HG02642 (cell line): ENCODE measurements around the gene PRRG1.
"Not testable (repeated sequence)": the region's sequence is repeated elsewhere in the genome, so short reads cannot be mapped to it uniquely, and the experiment has no call there.

Source experiments
- ATAC-seq: cut with Tn5 transposase; IDR thresholded peaks from one replicate; pipeline ENCODE4 v1.9.1; 2021; ENCODE audit warnings: mild to moderate bottlenecking; ENCODE audit not compliant: unreplicated experiment, poor library complexity

The PRRG1 gene

DNA sequence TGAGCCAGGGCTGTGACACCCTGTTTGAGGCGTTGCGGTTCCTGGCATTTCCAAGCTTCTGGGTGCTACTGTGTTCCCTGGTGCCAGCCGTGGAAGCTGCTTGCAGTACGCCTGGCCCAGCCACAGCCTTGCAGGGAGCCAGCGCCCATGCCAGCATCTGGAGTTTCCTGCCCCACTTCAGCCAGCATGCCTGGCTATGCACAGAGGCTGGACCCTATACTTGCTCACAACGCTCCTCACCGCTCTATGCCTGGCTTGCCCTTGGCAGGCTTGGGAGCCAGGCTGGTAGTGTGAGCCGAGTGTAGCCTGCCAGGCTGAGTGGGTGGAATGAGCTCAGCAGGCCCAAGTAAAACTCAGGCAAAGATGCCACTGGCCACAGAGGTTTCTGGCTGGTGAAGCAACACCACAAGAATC lies 22.4 kb downstream of the PRRG1 start:
- ATAC-seq: no peak

DNA sequence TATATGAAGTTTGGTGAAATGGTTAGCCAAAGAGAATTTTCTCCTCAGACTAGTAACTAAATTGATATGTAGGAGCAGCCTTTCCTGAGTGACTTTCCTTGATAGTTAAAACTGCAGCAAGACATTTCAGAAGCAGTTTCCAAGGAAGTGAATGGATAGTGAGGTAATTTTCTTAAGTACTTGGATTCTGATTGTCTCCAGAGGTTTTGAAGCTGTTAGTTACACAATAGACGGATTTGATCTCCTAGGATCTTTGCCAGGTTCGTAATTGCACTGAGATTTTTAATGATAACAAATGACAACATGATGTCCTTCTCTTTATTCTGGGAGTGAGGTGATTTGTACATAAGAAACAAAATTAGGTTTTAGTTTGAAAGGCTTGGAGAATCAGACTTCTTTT lies 29.2 kb downstream of the PRRG1 start:
- ATAC-seq: no peak

DNA sequence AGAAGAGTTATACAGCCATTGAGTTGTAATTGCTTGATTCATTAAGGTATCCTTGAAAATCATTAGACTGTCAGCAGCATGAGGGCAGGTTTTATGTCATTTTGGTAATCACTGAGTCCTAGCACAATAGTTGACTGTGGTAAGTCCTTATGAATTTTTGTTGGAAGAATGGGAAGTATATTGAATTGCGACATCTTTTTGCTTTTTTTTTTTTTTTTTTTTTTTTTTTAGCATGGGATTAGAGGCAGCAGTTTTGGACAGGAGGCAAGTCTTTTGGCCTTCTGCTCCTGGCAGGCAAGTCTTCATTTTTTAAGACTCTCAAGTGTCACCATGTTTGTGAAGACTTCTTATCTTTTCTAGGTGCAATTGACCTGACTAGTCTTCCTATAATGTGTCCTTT lies 29.7 kb downstream of the PRRG1 start:
- ATAC-seq: no peak

DNA sequence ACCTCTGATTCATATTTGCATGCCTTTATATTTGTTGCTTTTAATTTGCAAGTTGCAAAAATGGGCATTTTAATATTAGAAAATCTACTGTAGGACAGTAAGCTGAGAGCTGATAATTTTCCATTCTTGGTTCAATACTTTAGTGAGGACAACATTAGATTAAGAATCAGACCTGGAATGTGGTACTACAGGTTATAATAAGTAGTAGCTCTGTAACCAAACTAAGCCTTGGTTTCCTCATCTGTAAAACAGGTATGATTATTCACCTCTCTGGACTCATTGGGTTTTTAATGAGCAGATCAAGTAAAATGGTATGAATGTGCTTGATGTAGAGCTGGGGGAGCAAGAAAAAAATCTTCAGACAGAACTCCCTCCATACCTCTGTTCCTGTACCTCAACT lies 31.1 kb downstream of the PRRG1 start:
- no peak for ATAC-seq

DNA sequence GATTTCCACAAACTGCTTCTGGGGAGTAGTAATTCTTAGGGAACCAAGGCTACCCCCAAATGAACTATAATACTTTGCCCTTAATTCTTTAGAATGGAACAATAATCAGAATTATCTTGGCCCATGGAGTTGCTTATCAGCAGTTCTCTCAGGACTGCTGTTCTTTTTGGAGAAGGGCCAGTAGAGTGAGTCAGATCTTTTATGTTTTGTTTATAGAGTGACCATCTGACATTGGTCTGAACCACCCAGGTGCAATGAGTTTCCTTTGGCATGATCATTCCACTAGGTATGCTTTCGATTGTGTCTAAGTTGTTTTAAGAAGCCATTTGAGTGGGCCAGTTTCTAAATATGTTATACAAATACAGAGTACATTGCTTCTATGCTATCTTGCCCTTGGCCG lies 31.8 kb downstream of the PRRG1 start:
- ATAC-seq: no peak

DNA sequence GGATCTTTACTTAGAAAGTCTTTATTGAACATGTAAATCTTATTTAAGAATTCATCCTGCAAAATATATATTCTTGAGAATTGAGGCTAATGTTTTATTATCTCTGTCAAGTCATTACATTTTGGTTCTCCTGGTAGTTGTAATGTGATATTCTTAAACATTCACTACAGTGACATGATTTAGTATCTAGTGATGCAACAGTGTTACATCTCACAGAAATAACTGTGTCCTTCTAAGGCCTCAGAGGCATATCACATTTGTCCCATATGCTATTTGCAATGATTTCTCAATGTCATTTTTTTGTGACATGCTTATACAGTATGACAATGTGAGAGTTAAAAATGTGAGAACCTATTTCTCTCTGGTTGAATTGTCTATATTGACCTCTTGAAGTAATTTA lies 34.1 kb downstream of the PRRG1 start:
- ATAC-seq: no peak

DNA sequence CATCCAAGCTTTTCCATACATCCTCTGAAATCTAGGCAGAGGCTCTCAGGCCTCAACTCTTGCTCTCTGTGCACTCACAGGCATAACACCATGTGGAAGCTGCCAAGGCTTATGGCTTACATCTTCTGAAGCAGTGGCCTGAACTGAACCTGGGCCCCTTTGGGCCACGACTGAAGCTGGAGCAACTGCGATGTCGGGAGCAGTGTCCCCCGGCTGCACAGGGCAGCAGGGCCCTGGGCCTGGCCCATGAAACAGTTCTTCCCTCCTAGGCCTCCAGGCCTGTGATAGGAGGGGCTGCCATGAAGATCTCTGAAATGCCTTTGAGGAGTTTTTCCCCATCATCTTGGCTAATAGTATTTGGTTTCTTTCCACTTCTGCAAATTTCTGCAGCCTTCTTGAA lies 39.2 kb downstream of the PRRG1 start:
- ATAC-seq: no peak

DNA sequence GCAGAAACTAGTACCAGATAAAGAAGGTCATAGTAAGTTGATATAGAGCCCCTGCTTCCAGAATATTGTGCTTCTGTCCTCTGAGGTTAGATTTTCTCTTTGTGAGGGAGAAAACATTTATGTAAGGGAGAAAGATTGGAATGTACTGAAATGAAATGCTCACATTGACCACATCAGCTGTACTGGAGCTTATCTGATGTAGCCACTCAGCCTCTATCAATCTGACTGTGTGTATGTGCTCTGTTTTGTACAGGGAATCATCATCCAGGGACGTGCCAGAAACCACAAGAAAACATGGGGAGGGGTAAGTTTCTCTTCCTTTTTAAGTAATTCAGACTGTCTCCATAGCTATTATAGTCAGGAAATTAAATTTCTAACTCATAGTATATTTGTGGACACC lies 56.8 kb downstream of the PRRG1 start:
- ATAC-seq: no peak

DNA sequence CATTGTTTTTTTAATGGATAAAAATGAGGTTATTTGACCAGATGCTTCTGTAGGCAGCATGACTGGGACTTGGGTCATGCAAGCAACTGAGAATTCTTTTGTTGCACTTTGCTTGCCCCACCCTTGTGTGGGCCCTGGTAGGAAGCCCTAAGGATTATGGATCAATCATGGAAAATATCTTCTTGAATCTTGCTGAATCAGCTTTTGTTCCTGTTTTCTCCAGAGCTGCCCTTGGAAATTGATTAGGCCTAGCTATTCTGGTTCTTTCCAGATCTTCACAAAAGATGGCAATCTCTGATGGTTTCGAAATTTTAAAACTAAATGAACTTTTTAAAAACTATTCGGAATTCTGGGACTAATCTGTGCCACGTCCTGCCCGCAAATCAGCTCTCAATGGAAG lies 58.6 kb downstream of the PRRG1 start:
- no peak for ATAC-seq

DNA sequence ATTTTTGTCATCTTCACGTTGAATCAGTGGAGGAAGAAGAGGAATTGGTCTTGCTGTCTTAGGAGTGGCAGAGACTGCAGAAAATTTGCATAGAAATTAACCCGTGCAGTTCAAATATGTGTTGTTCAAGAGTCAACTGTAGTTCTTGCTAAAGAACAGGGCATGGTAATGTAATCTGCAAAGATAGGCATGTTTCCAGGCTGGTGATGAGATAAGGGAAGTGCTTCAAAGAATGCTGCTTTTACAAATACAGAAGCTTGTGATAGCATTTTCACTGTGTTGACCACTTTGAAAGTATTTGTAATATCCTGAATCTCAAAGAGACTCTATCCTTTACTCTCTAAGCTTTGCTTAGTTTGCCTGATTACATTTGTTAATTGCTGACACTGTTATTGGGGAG lies 60.1 kb downstream of the PRRG1 start:
- ATAC-seq: no peak

DNA sequence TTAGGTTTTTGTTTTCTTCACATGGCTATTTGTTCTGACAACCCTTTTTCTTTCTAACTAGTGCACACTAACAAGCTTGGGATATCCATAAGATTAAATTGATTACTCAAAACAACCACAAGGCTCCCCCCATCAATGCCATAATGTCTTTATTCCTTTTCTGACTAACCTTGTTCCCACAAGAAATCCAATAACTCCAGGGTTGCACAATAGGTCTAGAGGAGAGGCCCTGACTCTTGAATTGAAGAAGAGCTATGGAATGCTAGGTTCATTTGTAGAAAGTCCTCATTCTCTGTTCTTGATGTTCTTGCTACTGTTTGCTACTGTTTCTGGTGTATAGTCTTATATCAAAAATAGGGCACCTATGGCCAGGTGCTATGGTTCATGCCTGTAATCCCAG lies 71.0 kb downstream of the PRRG1 start:
- ATAC-seq: no peak

DNA sequence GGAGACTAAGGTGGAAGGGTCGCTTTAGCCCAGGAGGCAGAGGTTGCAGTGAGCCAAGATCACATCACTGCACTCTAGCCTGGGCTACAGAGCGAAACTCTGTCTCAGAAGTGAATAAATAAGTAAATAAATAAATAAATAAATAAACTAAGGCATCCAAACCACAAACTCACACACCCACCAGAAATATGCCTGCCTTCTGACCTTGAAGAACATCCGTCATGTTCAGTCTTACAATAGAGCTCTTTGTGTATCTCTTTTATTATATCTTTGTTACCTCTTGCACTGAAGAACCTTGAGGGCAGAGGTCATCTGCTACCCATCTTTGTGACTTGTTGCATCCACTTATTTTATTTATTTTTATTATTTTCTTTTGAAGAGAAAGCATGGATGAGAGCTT lies 71.6 kb downstream of the PRRG1 start:
- ATAC-seq: no peak

DNA sequence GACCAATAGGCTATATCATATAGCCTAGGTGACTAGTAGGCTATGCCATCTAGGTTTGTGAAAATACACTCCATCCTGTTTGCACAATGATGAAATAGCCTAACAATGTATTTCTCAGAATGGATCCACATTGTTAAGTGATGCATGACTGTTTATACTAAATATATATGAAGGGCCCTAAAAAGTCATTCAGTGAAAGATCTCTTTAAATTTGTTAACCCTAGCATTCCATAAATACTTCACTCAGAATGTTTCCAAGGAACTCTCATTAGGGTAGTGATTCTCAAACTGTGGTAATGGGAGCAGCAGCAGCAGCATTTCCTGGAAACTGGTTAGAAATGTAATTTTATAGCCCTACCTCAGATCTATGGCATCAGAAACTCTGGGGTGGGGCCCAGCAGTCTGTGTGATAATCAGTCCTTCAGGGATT lies 74.9 kb downstream of the PRRG1 start:
- no peak for ATAC-seq

DNA sequence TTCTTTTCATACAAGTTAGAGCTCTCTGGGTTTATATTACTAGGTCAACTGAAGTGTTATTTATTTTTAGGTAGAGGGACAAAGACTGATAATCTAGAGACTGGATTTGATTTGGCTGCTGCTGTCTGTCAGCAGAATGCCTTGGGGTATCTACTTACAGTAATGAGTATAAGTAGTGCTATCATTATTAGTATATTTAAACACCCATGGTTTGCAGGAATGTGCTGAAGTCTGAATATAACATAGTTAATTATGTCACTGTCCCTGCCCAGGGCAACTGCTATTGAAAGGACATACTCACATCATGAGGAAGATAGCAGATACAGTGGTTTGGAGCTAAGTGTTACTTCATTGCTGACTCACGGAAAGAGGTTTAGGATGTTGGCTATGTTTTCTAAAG lies 76.2 kb downstream of the PRRG1 start:
- no peak for ATAC-seq

DNA sequence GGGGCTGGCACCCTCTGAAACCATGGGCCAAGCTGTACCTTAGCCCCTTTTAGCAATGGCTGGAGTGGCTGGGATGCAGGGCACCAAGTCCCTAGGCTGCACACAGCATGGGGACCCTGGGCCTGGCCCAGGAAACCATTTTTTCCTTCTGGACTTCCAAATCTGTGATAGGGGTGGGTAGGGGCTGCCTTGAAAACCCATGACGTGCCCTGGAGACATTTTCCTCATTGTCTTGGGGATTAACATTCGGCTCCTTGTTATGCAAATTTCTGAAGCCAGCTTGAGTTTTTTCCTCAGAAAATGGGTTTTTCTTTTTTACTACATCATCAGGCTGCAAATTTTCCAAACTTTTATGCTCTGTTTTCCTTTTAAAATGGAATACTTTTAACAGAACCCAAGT lies 79.8 kb downstream of the PRRG1 start:
- ATAC-seq: not testable (repeated sequence)

DNA sequence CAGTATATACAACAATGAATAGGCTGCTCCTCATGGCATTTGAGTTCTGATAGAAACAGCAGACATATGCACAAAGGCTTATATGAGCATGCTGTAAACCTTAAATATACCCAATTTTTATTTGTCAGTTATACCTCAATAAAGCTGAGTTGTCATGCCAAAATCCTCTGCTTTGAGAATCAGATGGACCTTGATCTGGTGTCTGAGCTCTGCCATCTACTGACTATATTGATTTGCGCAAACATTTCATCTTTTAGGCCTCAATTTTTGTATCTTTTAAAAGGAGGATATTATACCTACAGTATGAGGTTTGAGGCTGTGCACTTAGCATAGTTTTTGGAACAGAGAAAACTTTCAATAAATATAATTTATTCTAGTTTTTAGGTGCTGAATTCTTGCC lies 85.2 kb downstream of the PRRG1 start:
- no peak for ATAC-seq

DNA sequence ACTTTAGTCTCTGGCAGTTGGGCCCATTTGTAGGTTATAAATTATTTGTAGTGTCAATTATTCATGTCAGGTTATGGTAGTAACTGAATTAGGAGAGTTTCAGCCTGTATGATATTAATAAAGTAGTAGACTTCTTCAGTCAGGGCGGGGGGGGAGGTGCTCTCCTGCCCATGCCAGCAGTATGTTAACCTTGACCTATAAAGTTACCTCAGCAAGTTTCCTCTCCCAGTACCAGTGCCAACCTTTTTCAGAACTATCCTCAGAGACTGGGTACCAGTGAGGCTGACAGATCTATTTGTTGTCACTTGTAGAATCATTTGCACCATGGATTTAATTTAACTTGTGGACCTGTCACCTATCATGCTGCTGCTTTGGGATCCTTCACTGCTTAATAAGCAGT lies 88.0 kb downstream of the PRRG1 start:
- no peak for ATAC-seq

DNA sequence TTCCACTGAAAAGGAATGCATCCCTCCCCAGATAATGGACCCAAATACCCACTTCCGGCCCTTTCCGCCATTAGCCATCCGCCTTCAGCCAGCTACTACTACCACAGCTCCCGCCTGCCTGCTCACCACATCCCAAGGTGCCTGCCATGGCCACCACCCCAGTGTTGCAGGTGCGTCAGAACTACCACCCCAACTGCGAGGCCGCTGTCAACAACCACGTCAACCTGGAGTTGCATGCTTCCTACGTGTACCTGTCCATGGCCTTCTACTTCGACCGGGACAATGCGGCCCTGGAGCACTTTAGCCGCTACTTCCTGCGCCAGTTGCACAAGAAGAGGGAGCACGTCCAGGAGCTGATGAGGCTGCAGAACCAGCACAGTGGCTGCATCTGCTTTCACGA lies 92.2 kb downstream of the PRRG1 start:
- ATAC-seq: no peak

DNA sequence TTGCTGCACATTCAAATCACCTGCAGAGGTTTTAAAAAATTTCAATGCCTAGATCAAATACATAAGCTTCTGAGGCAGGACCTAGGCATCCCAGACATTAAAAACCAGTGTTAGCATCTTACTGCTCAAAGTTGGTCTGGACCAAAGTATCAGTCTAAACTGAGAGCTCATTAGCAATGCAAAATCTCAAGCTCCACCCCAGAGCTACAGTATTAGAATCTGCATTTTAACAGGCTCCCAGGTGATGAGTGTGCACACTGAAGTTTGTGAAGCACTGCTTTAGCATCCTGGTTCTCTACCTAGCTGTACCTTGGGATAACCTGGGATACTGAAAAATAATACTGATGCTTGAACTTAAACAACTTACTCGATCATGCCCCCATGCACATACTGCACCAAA lies 96.0 kb downstream of the PRRG1 start:
- no peak for ATAC-seq

DNA sequence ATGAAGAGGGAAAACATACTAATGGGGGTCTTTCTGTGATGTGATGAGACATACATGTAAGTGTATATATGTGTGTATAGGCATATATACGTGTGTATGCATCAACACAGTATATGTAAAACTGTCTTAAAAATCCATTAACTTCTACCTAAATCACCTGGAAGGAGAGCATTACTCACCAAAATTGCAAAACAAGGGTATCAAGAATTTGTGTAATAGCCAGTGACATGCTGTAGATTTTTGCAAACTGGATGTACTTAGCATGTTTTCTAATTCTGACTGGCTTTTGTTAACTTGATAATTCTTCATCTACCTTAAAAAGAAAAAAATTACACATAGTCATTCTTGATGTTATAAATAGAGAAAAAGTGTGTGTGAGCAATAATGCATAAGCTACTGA lies 104.7 kb downstream of the PRRG1 start:
- no peak for ATAC-seq

DNA sequence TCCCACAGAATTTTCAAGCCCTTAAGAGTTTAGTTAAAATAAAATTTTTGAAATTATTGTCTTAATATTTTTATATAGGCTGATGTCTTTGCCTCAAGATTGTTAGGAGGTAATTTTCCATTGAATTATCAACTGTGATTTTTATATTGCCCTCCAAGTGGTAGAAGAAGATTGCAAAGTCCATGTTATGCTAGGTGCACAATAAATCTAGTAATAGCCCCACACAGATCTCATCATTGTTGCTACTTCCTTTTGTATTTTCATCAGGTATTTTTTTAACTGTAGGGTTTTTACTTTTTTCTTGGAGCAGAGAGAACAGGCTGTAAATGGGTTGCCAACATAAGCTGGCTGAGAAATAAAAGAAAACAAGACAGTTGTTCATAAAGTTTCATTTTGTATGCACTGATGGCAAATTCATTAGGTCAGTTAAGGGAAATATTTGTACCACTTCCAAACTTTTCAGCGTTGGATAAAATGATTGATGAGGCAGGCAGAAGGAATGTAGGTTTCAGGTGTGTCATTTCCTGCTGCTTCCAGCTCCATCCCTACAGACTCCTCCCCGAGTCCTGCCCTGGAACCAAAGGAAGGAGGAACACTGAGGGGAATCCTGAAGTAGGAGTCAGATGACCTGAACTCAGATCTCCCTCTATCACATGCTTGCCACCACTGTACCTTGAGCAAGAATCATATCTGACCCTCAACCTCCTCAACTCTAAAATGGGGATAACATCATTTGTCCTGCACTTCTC lies 105.5 kb downstream of the PRRG1 start:
- no peak for ATAC-seq

DNA sequence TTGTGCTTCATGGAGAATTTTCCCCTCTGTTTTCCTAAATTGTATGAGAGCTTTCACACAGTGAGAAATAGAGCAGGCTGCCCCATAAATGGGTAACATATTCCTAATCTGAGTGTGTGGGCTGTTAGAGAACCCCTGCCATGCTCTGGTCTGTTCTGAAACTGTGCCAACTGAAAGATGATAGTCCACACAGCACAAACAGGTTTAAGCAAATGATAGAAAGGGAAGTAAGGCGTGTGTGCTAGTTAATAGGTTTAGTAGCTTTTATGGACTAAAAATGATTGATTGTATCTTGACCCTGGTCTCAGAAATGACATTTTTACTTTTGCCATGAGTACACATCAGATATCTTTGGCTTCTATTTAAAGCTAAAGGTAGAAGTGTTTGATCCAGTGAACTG lies 106.2 kb downstream of the PRRG1 start:
- ATAC-seq: no peak

DNA sequence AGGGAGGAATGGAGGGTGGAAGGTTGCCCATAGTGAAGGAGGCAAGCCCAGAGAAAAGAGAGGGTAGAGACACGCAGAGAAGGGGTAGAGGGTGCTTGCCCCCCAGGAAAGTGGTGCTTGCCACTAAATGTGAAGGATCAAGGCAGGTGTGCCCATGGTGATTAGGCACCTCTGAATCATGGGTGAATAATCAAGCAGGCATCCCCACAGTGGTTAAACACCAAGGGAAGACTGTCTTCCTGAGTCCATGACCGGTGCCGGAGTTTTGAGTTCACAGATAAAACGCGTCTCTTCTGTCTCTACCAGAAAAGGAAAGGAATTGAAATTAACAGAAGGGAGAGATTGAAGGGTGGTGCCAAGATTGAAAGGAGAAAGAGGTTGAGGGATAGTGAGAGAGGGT lies 111.1 kb downstream of the PRRG1 start:
- ATAC-seq: not testable (repeated sequence)
